ENCODE results near the gene DBH.

The DBH gene

GRCh38 chr9:133628766-133629165, 7.4 kb upstream of the DBH start:
- DNase-seq, result no peak

GRCh38 chr9:133629221-133630110, 6.7 kb upstream of the DBH start:
- no peak for DNase-seq

- no peak for DNase-seq
Measured at GRCh38 chr9:133631111-133631510, 5.1 kb upstream of the DBH start.

GRCh38 chr9:133632806-133633680, 3.1 kb upstream of the DBH start:
- DNase-seq, result peak; percentile 67

GRCh38 chr9:133633681-133634080, 2.5 kb upstream of the DBH start:
- peak; percentile 42 for DNase-seq

GRCh38 chr9:133634081-133634691, 2.0 kb upstream of the DBH start:
- DNase-seq, result peak; percentile 79

GRCh38 chr9:133635098-133635497, 1.1 kb upstream of the DBH start:
- DNase-seq, result no peak

- DNase-seq, result no peak
Measured at GRCh38 chr9:133636902-133637301, 739 bp downstream of the DBH start.

- no peak for DNase-seq
Measured at GRCh38 chr9:133637451-133638055, 1.4 kb downstream of the DBH start.

- no peak for DNase-seq
Measured at GRCh38 chr9:133638076-133638475, 1.9 kb downstream of the DBH start.

- no peak for DNase-seq
Measured at GRCh38 chr9:133638711-133639110, 2.5 kb downstream of the DBH start.

- DNase-seq, result no peak
Measured at GRCh38 chr9:133639613-133640012, 3.5 kb downstream of the DBH start.

- DNase-seq, result no peak
Measured at GRCh38 chr9:133640160-133640559, 4.0 kb downstream of the DBH start.

GRCh38 chr9:133640580-133641395, 4.6 kb downstream of the DBH start:
- DNase-seq, result peak; percentile 33

- DNase-seq, result no peak
Measured at GRCh38 chr9:133641396-133641655, 5.2 kb downstream of the DBH start.

GRCh38 chr9:133641861-133642595, 5.9 kb downstream of the DBH start:
- DNase-seq, result no peak

GRCh38 chr9:133642708-133643361, 6.7 kb downstream of the DBH start:
- no peak for DNase-seq

- DNase-seq, result no peak
Measured at GRCh38 chr9:133643362-133643755, 7.2 kb downstream of the DBH start.

GRCh38 chr9:133643978-133644760, 8.0 kb downstream of the DBH start:
- peak; percentile 31 for DNase-seq
